Heart right ventricle (tissue), 16 donors: ENCODE measurements around the gene DCLK1. TPM values are rescaled to one million over a fixed set of nuclear protein-coding genes. Genes with fewer than 3 reads are reported as not detected.

Experiments
- ATAC-seq, 8 donors: fragments of 200-7000 bp; cut with Tn5 transposase; one replicate each; pipeline ENCODE4 v1.9.1; 2020; ENCODE audit warnings: mild to moderate bottlenecking in 8 of 8, moderate library complexity in 8 of 8, moderate number of reproducible peaks in 1 of 8
- DNase-seq, 2 donors: peaks; one replicate each; pipeline ENCODE4 v3.0.0-alpha.2; 2020
- H3K27ac ChIP-seq, 10 donors: fragments of 200-600 bp; sonication (generic) in 2 of 10; one replicate each; pipeline versions ENCODE4 v1.5.0 to v1.8.0; 2020 to 2022; ENCODE audit warnings: mild to moderate bottlenecking in 3 of 10
- H3K27me3 ChIP-seq, 7 donors: fragments of 200-600 bp; one replicate each; pipeline ENCODE4 v1.8.0; 2021 to 2022; ENCODE audit warnings: mild to moderate bottlenecking in 2 of 7
- H3K36me3 ChIP-seq, 9 donors: fragments of 200-600 bp; sonication (generic) in 1 of 9; one replicate each; pipeline versions ENCODE4 v1.5.0 to v1.8.0; 2020 to 2022; ENCODE audit warnings: mild to moderate bottlenecking in 2 of 9
- H3K4me1 ChIP-seq, 9 donors: fragments of 200-600 bp; sonication (generic) in 1 of 9; one replicate each; pipeline versions ENCODE4 v1.5.0 to v1.8.0; 2020 to 2022; ENCODE audit warnings: mild to moderate bottlenecking in 4 of 9
- H3K4me3 ChIP-seq, 10 donors: fragments of 200-600 bp; sonication (generic) in 2 of 10; one replicate each; pipeline versions ENCODE4 v1.5.0 to v1.8.0; 2020 to 2022; ENCODE audit warnings: mild to moderate bottlenecking in 7 of 10, moderate library complexity in 2 of 10
- H3K9me3 ChIP-seq, 11 donors: fragments of 200-600 bp in 10 of 11; sonication (generic) in 2 of 11; one replicate each; pipeline versions ENCODE4 v1.5.0 to v1.8.0; 2013 to 2022; ENCODE audit warnings: mild to moderate bottlenecking in 2 of 11, control low read depth in 1 of 11, moderate library complexity in 1 of 11
- CTCF ChIP-seq, 9 donors: fragments of 200-600 bp; sonication (generic) in 2 of 9; IDR thresholded peaks; one replicate each; pipeline versions ENCODE4 v1.5.0 to v1.8.0; 2021 to 2022; ENCODE audit warnings: antibody characterized with exemption in 9 of 9, mild to moderate bottlenecking in 5 of 9, moderate library complexity in 1 of 9
- WGBS, 2 donors: extraction: QIAGEN DNeasy Blood & Tissue Kit; methylation state at CpG; one replicate each; pipeline ENCODE4 v1.1.7; 2013; ENCODE audit warnings: inconsistent platforms in 1 of 2; 5-methylcytosine and 5-hydroxymethylcytosine counted together
- intact Hi-C, 10 donors: fragments of 100-400 bp; cut with DNase I; formaldehyde crosslinking; loops; one replicate each; pipeline versions ENCODE4 v1.11.1 to v1.14.2; 2022
- polyA plus RNA-seq, 2 donors: library from polyadenylated mRNA; stranded (reverse); fragments of 200-250 nt; gene quantifications; one replicate each; pipeline ENCODE4 v1.2.3, GENCODE V29; 2013
- total RNA-seq, 10 donors: library from RNA; stranded (reverse); fragmentation: NEBNext Ultra II Directional in 3 of 10; extraction: Animal tissue kit (Norgen Biotek cat#: 25700) in 3 of 10; gene quantifications; one replicate each; pipeline versions ENCODE4 v1.2.1 to v1.2.4, GENCODE V29; 2021 to 2023
- donor health status: Arrhythmogenic right ventricular cardiomyopathy.
- donor health status: ischemic (EF 13 %, LVEDD 7.1; RV severe dilation, severe dysfunction).
- donor health status: healthy with polysubstance abuse.
- donor health status: DM: no; HTN: yes; CAD: no.
- donor health status: DM: no; HTN: no; CAD: no.
- donor health status: ischemic (EF 25% LVEDD 6.9; RV normal size, moderate dysfunction).
- donor health status: ischemic (EF 25% LVEDD 5.7; RV mildly dilated, moderate dysfunction).
- donor health status: healthy.
- donor health status: DM: yes; HTN: yes; CAD: no.
- donor health status: Ischemic cardiomyopathy.
- donor health status: ischemic (EF 35%, LVEDD 5.7; RV mildly dilated, moderate dysfunction).
- donor health status: nonischemic (EF 11% LVEDD 7.7; RV severe dilation, severe dysfunction).
- donor health status: DM: yes; HTN: yes; CAD: no.
- donor health status: PGD.
- donor health status: ischemic (EF 29% LVEDD 5.4; RV normal size, mild dysfunction).
- donor health status: nonischemic (EF 23%, LVEDD 6.1; RV moderate dilation, normal function).

Gene DCLK1
- total and polyA plus RNA-seq, 12 donors, result 3.4 to 16.9 (median 9.1) TPM

GRCh38 chr13:35961461-35962220 is 169.5 kb downstream of the DCLK1 start:
- H3K36me3 ChIP-seq, result no peaks in the 10 kb centered on the region
- H3K4me1 ChIP-seq, result peaks cover 0 to 37% (median 14%) of the 10 kb centered on the region in 9 donors
- peak in 8 of 9 donors; percentile 6 to 49 (median 25) for TF ChIP-seq CTCF (IDR thresholded peaks at IDR 0.05)
- no peaks in the 10 kb centered on the region for H3K9me3 ChIP-seq
- DNase-seq (no peak), ATAC-seq (no peak)
- no peak overlapping the region for H3K4me3 ChIP-seq
- H3K27me3 ChIP-seq, result no peaks in the 10 kb centered on the region
- WGBS, 2 donors, result 85% methylated on average over 5 of the region's 5 CpGs
- intact Hi-C loops, result no loop called here
- no peak overlapping the region for H3K27ac ChIP-seq

GRCh38 chr13:35961002-35961401 is 170.2 kb downstream of the DCLK1 start:
- peak overlapping the region in 1 of 10 donors; percentile 34 for H3K27ac ChIP-seq
- H3K36me3 ChIP-seq, result no peaks in the 10 kb centered on the region
- no peaks in the 10 kb centered on the region for H3K27me3 ChIP-seq
- no peak for TF ChIP-seq CTCF (IDR thresholded peaks at IDR 0.05)
- intact Hi-C loops, result no loop called here
- H3K9me3 ChIP-seq, result no peaks in the 10 kb centered on the region
- no peak overlapping the region for H3K4me3 ChIP-seq
- DNase-seq, result no peak
- ATAC-seq, result no peak
- peaks cover 0 to 38% (median 16%) of the 10 kb centered on the region in 9 donors for H3K4me1 ChIP-seq

DNA sequence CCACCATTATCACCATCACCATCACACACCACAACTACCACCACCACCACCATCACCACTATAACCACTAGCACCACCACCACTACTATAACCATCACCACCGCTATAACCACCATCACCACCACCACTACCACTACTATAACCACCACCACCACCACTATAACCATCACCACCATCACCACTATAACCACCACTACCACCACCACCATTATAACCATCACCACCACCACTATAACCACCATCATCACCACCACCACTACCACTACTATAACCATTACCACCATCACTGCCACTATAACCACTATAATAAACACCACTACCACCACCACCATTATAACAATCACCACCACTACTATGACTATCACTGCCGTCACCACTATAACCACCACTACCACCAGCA is 173.2 kb downstream of the DCLK1 start:
- 93 to 99% methylated on average over 2 of the region's 2 CpGs for WGBS, 2 donors
- DNase-seq, result no peak
- H3K4me1 ChIP-seq, result peaks cover 0 to 32% (median 15%) of the 10 kb centered on the region in 9 donors
- no peaks in the 10 kb centered on the region for H3K27me3 ChIP-seq
- no peak overlapping the region for H3K4me3 ChIP-seq
- no peak for TF ChIP-seq CTCF (IDR thresholded peaks at IDR 0.05)
- H3K9me3 ChIP-seq, result no peaks in the 10 kb centered on the region
- no peaks in the 10 kb centered on the region for H3K36me3 ChIP-seq
- peak in 3 of 8 donors; percentile 11 to 79 (median 20) for ATAC-seq
- H3K27ac ChIP-seq, result peak overlapping the region in 1 of 10 donors; percentile 21
- intact Hi-C loops, result loop anchor here in 8 of 10 donors (5.0 to 10.0 kb wide), 12 partner anchors 76 to 743 kb away; no protein-coding TSS in a partner anchor

DNA sequence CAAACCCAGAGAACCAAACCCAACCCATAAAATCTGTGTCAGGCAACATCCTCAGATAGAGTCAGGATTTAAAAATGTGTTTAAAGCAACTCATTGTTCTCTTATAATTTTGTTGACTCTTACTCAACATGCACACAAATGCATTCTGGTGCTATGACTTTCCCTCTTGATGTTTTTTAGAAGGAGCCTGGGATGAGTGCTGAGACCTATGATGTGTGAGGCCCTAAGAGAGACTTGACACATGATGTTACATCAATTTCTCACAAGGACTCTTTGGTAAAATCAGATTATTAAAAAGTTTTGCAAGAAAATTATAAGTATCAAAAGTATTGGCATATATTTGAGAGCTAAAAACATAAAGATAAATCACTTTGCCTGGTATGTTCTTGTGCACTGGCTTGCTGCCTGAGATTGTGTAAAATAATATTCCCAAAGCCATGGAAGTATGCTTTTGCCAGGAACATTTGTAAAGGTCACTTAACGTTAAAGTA is 173.9 kb downstream of the DCLK1 start:
- Histone ChIP-seq H3K9me3 (no peaks in the 10 kb centered on the region), H3K27me3 (no peaks in the 10 kb centered on the region), H3K27ac (peak overlapping the region in 2 of 10 donors; percentile 30 to 35), H3K4me3 (no peak overlapping the region), H3K4me1 (peaks cover 0 to 32% (median 15%) of the 10 kb centered on the region in 9 donors), H3K36me3 (no peaks in the 10 kb centered on the region)
- TF ChIP-seq CTCF (IDR thresholded peaks at IDR 0.05), result no peak
- WGBS, 2 donors, result 25 to 34% methylated on average over 1 of the region's 1 CpG
- DNase-seq (no peak), ATAC-seq (peak in 1 of 8 donors; percentile 21)
- intact Hi-C loops, result loop anchor here in 8 of 10 donors (5.0 to 10.0 kb wide), 12 partner anchors 75 to 742 kb away; no protein-coding TSS in a partner anchor
